Gastrocnemius medialis (tissue), 4 donors: Measurements from ENCODE around the gene SFMBT1.

ENCODE experiments used
- POLR2A ChIP-seq, 2 donors: fragments of 450-650 bp; IDR thresholded peaks; one replicate each; pipeline ENCODE4 v1.6.1; 2017; ENCODE audit warnings: antibody characterized with exemption in 2 of 2, mild to moderate bottlenecking in 2 of 2, moderate library complexity in 2 of 2
- TF ChIP-seq, protein P1 (sequence below), 5 experiments: fragments of 450-650 bp in 3 of 5; fragments of 200-600 bp in 2 of 5; sonication (generic) in 2 of 5; IDR thresholded peaks in 4 of 5; conservative IDR thresholded peaks in 1 of 5; 1 replicate in 4 of 5; 2 replicates in 1 of 5; pipeline ENCODE4 v1.5.1; 2016 to 2019; ENCODE audit warnings: antibody characterized with exemption in 5 of 5, mild to moderate bottlenecking in 3 of 5, moderate library complexity in 3 of 5

DNA sequence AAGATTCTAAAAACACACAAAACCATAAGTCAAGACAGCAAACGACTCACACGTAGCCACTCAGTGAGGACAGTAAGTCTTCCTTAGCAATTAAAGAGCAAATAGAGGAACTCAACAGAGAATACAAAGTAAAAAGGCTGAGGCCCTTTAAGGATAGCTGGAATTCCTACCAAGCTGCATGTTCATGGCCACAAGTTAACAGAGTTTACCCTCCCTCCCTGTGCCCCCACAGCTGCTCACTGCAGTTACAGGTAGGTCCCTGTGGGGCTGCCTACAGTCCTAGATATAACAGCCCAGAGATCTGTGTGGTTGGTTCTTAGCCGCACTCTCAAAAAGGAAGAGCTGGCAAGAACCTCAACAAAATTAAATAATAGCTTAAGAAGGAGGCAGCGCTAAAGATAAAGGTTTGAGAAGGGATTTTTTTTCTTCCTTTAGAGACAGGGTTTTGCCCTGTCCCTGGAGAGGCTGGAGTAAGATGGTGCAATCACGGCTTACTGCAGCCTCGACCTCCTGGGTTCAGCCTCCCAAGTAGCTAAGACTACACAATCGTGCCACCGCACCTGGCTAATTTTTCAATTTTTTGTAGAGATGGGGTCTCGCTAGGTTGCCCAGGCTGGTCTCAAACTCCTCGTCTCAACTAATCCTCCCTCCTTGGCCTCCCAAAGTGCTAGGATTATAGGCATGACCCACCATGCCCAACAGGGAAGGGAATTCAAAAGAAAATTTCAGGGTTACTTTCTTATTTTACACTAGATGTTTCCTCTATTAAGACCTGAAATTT is 19.3 kb downstream of the SFMBT1 start:
- TF ChIP-seq, protein P1, sequence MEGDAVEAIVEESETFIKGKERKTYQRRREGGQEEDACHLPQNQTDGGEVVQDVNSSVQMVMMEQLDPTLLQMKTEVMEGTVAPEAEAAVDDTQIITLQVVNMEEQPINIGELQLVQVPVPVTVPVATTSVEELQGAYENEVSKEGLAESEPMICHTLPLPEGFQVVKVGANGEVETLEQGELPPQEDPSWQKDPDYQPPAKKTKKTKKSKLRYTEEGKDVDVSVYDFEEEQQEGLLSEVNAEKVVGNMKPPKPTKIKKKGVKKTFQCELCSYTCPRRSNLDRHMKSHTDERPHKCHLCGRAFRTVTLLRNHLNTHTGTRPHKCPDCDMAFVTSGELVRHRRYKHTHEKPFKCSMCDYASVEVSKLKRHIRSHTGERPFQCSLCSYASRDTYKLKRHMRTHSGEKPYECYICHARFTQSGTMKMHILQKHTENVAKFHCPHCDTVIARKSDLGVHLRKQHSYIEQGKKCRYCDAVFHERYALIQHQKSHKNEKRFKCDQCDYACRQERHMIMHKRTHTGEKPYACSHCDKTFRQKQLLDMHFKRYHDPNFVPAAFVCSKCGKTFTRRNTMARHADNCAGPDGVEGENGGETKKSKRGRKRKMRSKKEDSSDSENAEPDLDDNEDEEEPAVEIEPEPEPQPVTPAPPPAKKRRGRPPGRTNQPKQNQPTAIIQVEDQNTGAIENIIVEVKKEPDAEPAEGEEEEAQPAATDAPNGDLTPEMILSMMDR (IDR thresholded peaks at IDR 0.05 in 4 of 5, conservative IDR thresholded peaks at IDR 0.05 in 1 of 5), result no peak
- no peak for TF ChIP-seq POLR2A (IDR thresholded peaks at IDR 0.05)
